LoVo (cell line): Measurements from ENCODE around the gene CAPRIN2.

Experiments used
- DNase-seq: peaks from one replicate; pipeline ENCODE4 v3.0.0-alpha.2; 2016; ENCODE audit warnings: low spot score

Gene CAPRIN2

GRCh38 chr12:30764251-30764650 lies 9.5 kb upstream of the CAPRIN2 start:
- no peak for DNase-seq

- no peak for DNase-seq
Measured at GRCh38 chr12:30763053-30763452, 8.3 kb upstream of the CAPRIN2 start.

GRCh38 chr12:30761730-30762129 lies 7.0 kb upstream of the CAPRIN2 start:
- DNase-seq, result no peak

- DNase-seq, result no peak
Measured at GRCh38 chr12:30757316-30757715, 2.6 kb upstream of the CAPRIN2 start.

DNA sequence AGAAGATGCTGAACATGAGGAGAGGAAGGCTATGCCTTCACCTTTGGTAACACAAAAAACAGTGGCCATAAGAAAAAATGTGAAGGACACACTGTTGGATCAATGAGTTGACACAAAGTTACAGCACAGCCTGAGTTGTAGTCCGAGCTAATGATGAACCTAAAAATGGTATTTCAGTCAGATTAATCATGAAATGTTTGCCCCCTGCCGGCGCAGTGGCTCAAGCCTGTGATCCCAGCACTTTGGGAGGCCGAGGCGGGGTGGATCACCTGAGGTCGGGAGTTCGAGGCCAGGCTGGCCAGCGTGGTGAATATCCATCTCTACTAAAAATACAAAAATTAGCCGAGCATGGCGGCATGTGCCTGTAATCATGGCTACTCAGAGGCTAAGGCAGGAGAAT lies 1.3 kb upstream of the CAPRIN2 start:
- DNase-seq, result no peak

DNA sequence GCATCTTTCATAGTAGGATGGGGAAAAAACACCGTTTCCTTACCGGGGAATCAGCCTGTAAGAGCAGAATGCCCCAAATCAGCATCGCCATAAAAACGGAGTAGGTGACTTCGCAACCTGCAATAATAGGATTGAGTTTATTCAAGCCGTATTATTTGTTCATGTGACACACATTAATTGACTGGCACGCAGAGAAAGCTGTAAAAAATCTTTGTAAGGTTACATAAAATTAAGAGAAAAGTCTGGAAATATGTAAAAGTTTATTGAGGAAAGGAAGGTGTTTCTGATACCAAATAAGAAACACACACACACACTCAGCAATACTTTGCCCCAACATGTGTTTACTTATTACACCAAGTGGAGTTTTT lies 628 bp upstream of the CAPRIN2 start:
- no peak for DNase-seq

DNA sequence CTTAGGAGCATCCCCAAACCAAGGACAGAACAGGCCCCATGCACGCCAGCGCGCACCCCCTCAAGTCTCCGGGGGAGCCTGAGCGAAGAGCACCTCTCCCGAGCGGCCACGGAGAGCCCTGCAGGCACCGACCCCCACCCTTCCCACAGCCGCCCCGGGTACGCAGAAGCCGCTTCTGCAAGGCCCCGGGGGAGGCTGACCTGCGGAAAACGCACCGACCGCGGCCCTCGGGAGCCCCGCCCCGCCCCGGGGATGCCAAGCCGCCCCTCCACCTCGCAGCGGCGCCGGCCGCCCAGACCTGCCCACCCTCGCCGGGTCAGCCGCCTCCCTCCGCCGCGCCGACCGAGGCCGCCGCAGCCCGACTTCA lies 385 bp downstream of the CAPRIN2 start:
- no peak for DNase-seq

- DNase-seq, result peak; percentile 16
Measured at GRCh38 chr12:30753751-30754382, 884 bp downstream of the CAPRIN2 start.

GRCh38 chr12:30753233-30753632 lies 1.5 kb downstream of the CAPRIN2 start:
- peak; percentile 24 for DNase-seq

DNA sequence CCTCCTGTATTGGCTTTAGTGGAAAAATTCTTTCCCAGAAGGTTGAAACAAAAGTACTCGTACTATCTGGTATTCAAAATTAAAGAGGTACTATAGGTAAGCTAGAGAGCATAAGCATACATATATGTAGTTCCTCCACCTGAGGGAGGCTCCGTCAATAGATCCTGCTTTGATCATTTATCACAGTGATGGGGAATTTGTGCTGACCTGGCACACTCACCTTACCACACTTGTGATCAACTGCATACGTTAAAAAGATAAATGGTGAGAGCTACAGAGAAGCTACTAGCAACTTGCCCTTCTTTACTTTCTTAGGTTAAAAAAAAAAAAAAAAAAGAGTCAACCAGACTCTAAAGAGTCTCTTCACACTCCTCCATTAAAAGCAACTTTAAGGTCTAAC lies 2.5 kb downstream of the CAPRIN2 start:
- DNase-seq, result no peak

- DNase-seq, result no peak
Measured at GRCh38 chr12:30748147-30748546, 6.6 kb downstream of the CAPRIN2 start.

GRCh38 chr12:30746190-30746589 lies 8.6 kb downstream of the CAPRIN2 start:
- DNase-seq, result no peak

DNA sequence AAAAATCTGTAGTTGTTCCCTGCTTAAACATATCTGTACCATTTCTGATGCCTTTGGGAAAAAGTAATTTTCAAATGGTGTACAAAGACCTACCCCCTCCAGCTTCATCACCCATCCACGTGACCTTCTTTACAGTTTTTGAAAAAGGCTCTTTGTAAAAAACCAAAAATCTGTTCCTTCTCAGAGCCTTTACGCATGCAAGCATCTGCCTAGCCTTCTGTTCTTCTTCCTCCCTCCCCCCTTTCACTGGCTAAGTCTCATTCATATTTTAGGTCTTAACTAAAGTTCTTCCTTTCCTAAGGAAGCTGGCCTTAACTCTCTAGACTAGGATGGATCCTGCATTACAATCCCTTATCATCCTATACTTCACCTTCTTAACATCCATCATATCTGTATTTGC lies 10.4 kb downstream of the CAPRIN2 start:
- no peak for DNase-seq

GRCh38 chr12:30740274-30740673 lies 14.5 kb downstream of the CAPRIN2 start:
- no peak for DNase-seq

GRCh38 chr12:30739020-30739419 lies 15.7 kb downstream of the CAPRIN2 start:
- DNase-seq, result no peak

- DNase-seq, result no peak
Measured at GRCh38 chr12:30732954-30733637, 21.7 kb downstream of the CAPRIN2 start.

DNA sequence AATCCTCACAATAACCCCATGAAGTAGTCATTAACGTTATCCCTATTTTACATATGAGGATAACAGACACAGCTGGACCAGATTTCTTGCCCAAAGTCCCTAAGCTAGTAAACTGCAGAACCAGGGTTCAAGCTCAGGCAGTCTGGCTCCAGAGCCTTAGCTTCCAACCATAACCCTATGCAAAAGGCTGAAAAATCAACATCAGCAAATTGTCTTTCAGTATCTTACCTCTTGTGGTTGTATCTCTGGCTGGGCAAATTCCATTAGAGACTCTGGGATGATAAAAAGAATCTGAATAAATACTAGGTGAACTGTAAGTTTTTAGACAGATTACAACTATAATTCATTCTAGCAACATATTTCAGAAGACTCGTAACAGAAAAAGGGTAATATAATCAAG lies 24.7 kb downstream of the CAPRIN2 start:
- DNase-seq, result no peak

DNA sequence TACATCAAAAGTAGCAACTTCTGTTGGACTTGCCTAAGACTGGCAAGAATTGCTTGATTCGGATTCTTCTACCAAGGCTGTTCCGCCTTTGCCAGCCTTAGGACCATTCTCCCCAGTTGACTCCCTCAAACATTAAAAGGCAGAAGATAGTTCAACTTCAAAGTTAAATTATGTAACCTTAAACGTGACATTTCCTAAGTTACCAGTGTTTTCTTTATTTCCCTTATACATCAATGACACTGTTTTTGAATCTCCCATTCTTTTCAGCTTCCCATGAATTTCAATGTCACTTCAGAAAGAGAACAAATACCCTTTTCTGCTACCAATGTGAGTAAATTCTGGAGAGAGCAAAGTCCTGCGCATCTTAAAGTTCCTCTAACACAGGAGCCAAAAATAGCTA lies 25.2 kb downstream of the CAPRIN2 start:
- no peak for DNase-seq

- DNase-seq, result no peak
Measured at GRCh38 chr12:30726647-30727046, 28.1 kb downstream of the CAPRIN2 start.

GRCh38 chr12:30725739-30726138 lies 29.0 kb downstream of the CAPRIN2 start:
- peak; percentile 63 for DNase-seq

GRCh38 chr12:30719060-30719459 lies 35.7 kb downstream of the CAPRIN2 start:
- DNase-seq, result no peak

DNA sequence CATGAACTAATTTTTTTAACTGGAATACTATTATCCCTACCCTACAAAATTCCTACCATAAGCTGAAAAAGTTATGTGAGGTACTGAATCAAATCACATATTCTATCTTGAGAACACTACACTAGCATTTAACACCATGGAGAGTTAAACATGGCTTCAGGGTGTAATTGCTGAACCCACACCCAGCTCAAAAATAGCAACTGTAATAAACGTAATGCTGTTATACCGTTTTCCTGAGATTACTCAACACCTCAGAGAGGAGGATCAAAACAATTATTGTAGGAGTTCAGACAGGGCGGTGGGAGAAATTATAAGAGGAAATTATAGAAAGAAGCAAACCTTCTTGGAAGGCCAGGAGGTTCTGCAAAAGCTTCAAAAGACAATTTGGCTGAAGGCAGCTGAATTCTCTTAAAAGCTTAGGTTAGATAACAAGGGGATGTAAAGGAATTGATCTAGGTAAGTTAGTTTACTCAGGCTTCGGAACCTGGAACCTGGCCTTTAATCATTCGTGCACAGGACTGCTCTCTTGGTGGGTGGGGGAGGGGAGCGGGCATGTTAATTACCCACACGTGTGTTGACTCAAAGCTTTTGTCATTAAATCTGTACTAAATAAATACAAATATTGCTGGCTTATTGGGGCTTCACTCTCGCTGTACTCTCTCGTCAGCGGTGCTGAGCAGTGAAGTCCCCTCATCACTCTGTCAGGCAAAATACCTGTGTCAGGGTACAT lies 47.0 kb downstream of the CAPRIN2 start:
- DNase-seq, result no peak

GRCh38 chr12:30706476-30706875 lies 48.3 kb downstream of the CAPRIN2 start:
- peak; percentile 34 for DNase-seq

GRCh38 chr12:30701056-30701455 lies 53.7 kb downstream of the CAPRIN2 start:
- no peak for DNase-seq
